HFF-Myc (cell line): ENCODE data around the gene NANOS2.
"Not testable (repeated sequence)": the region's sequence is repeated elsewhere in the genome, so short reads cannot be mapped to it uniquely, and the experiment has no call there.

Source experiments
- DNase-seq: peaks from one replicate; pipeline ENCODE4 v3.0.0-alpha.2; 2011; ENCODE audit warnings: low read depth; ENCODE audit errors: extremely low read depth
- H3K4me3 ChIP-seq: replicated peaks from 2 replicates; pipeline ENCODE4 v1.5.1; 2011; ENCODE audit warnings: low read depth, mild to moderate bottlenecking, control low read depth, low read length
- TF ChIP-seq, protein P1 (sequence below): IDR thresholded peaks from 2 replicates; pipeline ENCODE4 v1.5.1; 2012; ENCODE audit warnings: mild to moderate bottlenecking, low read depth, low read length, control low read depth; ENCODE audit errors: missing control alignments

The NANOS2 gene

DNA sequence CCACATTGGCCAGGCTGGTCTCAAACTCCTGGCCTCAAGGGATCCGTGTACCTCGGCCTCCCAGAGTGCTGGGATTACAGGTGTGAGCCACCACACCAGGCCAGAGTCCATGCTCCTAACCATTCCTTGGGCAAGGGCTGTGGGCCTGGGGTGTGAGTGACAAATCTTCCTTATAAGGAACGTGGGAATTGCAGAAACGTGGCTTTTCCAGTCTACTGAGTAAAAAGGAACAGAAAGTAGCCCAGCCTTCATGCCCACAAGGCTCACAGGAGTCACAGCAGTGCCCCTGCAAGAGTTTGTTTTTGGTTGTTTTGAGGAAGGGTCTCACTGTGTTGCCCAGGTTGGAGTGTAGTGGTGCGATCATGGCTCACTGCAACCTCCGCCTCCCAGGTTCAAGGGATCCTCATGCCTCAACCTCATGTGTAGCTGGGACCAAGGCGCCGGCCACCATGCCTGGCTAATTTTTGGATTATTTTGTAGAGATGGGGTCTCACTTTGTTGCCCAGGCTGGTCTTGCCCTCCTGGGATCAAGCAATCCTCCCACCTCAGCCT, 17.2 kb downstream of the NANOS2 start:
- no peak for DNase-seq
- TF ChIP-seq, protein P1, sequence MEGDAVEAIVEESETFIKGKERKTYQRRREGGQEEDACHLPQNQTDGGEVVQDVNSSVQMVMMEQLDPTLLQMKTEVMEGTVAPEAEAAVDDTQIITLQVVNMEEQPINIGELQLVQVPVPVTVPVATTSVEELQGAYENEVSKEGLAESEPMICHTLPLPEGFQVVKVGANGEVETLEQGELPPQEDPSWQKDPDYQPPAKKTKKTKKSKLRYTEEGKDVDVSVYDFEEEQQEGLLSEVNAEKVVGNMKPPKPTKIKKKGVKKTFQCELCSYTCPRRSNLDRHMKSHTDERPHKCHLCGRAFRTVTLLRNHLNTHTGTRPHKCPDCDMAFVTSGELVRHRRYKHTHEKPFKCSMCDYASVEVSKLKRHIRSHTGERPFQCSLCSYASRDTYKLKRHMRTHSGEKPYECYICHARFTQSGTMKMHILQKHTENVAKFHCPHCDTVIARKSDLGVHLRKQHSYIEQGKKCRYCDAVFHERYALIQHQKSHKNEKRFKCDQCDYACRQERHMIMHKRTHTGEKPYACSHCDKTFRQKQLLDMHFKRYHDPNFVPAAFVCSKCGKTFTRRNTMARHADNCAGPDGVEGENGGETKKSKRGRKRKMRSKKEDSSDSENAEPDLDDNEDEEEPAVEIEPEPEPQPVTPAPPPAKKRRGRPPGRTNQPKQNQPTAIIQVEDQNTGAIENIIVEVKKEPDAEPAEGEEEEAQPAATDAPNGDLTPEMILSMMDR: no peak
- H3K4me3 ChIP-seq: no peak overlapping the region

DNA sequence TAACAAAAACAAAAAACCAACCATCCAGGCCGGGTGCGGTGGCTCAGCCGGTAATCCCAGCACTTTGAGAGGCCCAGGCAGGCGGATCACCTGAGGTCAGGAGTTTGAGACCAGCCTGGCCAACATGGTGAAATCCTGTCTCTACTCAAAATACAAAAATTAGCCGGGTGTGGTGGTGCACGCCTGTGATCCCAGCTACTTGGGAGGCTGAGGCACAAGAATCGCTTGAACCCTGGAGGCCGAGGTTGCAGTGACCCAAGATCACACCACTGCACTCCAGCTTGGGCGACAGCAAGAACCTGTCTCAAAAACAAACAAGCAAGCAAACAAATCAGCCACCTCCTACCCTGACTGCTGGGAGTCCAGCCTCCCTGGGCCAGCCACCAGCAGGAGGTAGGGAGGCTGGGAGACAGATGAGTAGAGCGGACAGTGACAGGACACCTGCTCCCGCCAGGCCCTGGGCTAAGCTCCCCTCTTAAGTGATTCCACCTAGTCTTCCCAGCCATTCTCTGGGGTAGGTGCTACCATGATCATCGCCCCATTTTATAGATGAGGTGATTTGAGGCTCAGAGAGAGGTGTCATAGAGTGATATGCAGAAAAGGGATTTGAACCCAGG, 18.5 kb downstream of the NANOS2 start:
- H3K4me3 ChIP-seq, DNase-seq: not testable (repeated sequence)

DNA sequence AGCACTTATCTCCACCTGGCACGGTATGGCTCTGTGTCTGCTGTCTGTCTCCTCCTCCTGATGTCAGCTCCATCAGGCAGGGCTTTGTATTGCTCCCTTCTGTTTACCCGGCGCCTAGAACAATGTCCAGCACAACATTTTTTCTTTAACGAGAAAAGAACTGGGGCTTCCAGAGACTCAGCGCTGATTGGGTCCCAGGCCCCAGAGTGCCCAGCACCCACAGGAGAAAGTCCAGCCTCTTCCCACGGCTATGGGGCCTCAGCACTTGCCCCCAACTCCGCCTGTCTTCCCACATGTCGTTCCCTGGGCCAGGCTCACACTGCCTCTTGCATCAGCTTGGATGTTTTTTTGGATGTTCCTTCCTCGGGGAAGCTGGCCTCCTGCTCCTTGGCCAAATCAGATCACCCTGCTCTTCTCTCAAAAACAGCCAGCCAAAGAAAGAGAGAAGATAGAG, 19.0 kb downstream of the NANOS2 start:
- DNase-seq: no peak
- no peak overlapping the region for H3K4me3 ChIP-seq

DNA sequence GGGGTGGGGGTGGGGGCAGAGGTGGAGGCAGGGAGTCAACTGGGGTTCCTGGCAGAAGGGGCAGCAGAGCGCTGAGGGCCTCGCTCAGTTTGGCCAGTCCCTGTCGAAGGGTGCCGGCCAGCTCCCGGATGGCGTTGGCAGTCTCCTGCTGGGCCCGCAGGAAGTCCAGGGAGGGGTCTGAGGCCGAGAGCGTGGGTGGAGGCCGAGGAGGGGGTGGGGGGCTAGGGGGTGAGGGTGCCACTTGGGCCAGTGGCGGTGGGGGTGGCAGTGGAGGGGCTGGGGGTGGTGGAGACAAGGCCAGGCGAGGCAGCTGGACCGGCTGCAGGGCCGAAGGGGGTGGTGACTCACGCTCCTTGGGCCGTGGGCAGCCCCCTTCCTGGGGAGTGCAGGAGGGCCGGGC, 23.7 kb downstream of the NANOS2 start:
- H3K4me3 ChIP-seq: no peak overlapping the region
- TF ChIP-seq, protein P1: no peak
- no peak for DNase-seq

More for the DNA sequence above, 19.0 kb downstream of the NANOS2 start:
- TF ChIP-seq, protein P1: no peak

DNA sequence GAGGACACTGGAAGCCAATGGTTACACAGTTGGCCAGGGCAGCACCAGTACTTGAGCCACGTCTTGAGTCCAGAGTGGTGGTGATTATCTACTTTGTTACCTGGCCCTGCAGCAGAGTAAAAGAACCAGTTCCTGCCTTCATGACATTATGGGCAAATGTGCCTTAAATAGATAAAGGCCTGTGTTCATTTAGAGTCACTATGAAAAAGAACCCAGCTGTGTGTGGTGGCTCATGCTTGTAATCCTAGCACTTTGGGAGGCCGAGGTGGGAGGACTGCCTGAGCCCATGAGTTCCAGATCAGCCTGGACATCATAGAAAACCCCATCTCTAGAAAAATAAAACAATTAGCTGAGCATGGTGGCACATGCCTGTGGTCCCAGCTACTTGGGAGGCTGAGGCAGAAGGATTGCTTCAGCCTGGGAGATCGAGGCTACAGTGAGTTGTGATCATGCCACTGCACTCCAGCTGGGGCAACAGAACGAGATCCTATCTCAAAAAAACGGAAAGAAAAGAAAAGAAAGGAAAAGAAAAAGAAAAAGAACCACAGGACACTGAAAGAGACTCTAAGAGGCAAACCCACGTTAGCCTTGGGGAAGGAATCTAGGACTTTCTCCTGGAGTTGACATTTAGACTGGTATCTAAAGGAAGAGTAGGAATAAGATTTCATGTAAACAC, 25.2 kb downstream of the NANOS2 start:
- DNase-seq: no peak
- no peak overlapping the region for H3K4me3 ChIP-seq
- TF ChIP-seq, protein P1: no peak

DNA sequence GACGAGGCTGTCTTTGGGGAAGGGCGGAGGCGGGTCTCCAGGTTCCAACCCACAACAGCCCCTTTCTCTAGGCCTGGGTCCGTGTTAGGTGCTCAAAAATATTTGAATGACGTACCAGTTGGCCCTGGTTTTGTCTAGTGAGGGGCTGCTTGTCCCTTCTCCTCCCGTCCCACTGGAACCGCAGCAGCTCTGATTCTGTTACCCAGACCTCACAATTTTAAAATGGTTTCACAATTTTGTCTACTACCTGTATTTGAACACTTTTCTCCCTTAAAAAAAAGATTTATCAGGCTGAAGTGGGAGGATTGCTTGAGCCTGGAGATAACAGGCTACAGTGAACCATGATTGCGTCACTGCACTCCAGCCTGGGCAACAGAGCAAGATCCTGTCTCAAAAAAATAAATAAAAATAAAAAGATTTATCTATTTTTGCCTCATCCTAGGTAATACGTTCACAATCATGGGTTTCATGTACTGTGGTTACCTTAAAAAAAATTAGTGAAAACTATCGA, 27.3 kb downstream of the NANOS2 start:
- no peak for DNase-seq
- TF ChIP-seq, protein P1: no peak
- peak overlapping the region; percentile 56 for H3K4me3 ChIP-seq
